Measurements from ENCODE around the gene NUDC. TPM values are rescaled to one million over a fixed set of nuclear protein-coding genes. Genes with fewer than 3 reads are reported as not detected.
A peak's percentile ranks its signal among the peaks of the same experiment; 100 is the strongest.

Gene NUDC
- total and polyA plus RNA-seq, 9 of the 15 experiments (the other 6 are each of a cell fraction or from before 2014, with no cell fraction given) = 9.8 to 234 (median 149) TPM

GRCh38 chr1:26889551-26890466 is 31.7 kb upstream of the NUDC start, which contains the start of gene GPN2 (continued):
- TF ChIP-seq, protein P1, sequence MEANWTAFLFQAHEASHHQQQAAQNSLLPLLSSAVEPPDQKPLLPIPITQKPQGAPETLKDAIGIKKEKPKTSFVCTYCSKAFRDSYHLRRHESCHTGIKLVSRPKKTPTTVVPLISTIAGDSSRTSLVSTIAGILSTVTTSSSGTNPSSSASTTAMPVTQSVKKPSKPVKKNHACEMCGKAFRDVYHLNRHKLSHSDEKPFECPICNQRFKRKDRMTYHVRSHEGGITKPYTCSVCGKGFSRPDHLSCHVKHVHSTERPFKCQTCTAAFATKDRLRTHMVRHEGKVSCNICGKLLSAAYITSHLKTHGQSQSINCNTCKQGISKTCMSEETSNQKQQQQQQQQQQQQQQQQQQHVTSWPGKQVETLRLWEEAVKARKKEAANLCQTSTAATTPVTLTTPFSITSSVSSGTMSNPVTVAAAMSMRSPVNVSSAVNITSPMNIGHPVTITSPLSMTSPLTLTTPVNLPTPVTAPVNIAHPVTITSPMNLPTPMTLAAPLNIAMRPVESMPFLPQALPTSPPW (CRISPR knock-in tag; IDR thresholded peaks at IDR 0.05) = peak; percentile 59; the same call in 1 of the 2 replicates
- TF ChIP-seq CREB3 (tag; conservative IDR thresholded peaks at IDR 0.05; ENCODE audit: low read depth) (no peak; the same call in 1 of the 2 replicates), MNT (conservative IDR thresholded peaks at IDR 0.05) (peak; percentile 71 to 89), MYBL2 (IDR thresholded peaks at IDR 0.05; ENCODE audit: low read depth) (no peak), MYBL2 (CRISPR knock-in tag; IDR thresholded peaks at IDR 0.05; ENCODE audit: borderline replicate concordance) (peak; percentile 85; the same call in 1 of the 2 replicates), GTF2E2 (tag; IDR thresholded peaks at IDR 0.05) (peak; percentile 42; the same call in 1 of the 2 replicates), COPS2 (conservative IDR thresholded peaks at IDR 0.05) (no peak), ZNF407 (IDR thresholded peaks at IDR 0.05; ENCODE audit: low read depth) (no peak; the same call in 1 of the 2 replicates), NRF1 (conservative IDR thresholded peaks at IDR 0.05 in 1 of 2, IDR thresholded peaks at IDR 0.05 in 1 of 2) (peak; percentile 84 to 87), ZBTB7A (IDR thresholded peaks at IDR 0.05; ENCODE audit: borderline replicate concordance, control insufficient read depth, low read depth, low read length) (peak; percentile 52; the same call in 1 of the 2 replicates), GABPA (tag; conservative IDR thresholded peaks at IDR 0.05; ENCODE audit: low read depth) (peak; percentile 97), NCOA2 (IDR thresholded peaks at IDR 0.05; ENCODE audit: partially characterized antibody in 2 of 2) (no peak), POLR2A (conservative IDR thresholded peaks at IDR 0.05) (peak; percentile 95), E2F3 (CRISPR knock-in tag; IDR thresholded peaks at IDR 0.05) (no peak; the same call in 1 of the 2 replicates)
